ENCODE measurements around the gene INHBC.
A peak's percentile ranks its signal among the peaks of the same experiment; 100 is the strongest.

INHBC gene

DNA sequence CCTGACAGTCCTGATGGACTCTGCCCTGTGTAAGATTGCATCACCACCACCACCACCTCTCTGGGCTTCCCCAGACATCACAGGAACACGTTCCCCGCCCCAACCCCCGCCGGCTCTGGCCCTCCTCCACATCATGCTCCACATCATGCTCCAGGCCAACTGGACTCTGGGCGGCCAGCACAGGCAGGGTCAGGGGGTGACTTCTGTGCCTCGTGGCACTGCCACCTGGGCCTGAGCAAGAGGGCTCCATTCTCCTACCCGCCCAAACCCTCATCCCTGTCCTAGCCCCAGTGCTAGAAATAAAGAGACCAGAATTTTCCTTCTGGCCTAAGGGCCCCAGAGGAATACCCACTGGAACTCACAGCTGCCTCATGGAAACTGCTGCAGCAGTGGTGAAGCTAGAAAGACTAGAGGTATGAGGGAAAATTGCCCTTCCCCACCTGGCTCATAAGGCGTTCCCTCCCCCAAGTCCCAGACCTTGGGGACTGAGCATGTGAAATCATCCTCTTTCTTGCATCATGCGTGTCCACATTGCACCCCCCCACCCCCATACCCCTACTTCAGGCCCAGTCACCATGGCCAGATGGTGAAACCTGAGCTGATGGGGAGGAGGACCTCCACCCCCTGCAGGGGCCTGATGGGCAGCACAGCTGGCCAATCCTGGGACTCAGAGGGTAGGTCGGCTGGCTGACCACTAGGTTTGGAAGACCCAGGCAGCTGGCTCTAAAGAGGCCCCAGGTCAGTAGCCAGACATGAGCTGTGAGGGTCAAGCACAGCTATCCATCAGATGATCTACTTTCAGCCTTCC is 20.2 kb downstream of the INHBC start, which contains the start of gene INHBE:
INHBE (plus strand) TSS at position 742 of the 808 bp plus-strand sequence. CDS start 230 bp downstream, outside the sequence.
- DNase-seq (ENCODE audit: low spot score), result no peak

DNA sequence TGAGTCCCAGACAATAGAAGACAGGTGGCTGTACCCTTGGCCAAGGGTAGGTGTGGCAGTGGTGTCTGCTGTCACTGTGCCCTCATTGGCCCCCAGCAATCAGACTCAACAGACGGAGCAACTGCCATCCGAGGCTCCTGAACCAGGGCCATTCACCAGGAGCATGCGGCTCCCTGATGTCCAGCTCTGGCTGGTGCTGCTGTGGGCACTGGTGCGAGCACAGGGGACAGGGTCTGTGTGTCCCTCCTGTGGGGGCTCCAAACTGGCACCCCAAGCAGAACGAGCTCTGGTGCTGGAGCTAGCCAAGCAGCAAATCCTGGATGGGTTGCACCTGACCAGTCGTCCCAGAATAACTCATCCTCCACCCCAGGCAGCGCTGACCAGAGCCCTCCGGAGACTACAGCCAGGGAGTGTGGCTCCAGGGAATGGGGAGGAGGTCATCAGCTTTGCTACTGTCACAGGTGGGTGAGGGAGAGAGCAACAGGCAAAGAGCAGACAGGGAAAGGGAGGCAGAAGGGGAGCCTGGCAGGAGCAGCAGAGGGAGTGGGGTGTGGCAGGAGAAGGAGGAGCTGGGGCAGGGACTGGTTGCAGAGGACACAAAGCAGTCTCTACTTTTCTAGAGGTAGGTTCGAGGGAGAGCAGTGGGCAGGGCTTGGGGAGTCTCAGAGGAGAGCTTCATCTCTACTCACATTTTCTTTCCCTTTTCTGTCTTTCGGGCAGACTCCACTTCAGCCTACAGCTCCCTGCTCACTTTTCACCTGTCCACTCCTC is 21.0 kb downstream of the INHBC start:
- DNase-seq (ENCODE audit: low spot score), result no peak

DNA sequence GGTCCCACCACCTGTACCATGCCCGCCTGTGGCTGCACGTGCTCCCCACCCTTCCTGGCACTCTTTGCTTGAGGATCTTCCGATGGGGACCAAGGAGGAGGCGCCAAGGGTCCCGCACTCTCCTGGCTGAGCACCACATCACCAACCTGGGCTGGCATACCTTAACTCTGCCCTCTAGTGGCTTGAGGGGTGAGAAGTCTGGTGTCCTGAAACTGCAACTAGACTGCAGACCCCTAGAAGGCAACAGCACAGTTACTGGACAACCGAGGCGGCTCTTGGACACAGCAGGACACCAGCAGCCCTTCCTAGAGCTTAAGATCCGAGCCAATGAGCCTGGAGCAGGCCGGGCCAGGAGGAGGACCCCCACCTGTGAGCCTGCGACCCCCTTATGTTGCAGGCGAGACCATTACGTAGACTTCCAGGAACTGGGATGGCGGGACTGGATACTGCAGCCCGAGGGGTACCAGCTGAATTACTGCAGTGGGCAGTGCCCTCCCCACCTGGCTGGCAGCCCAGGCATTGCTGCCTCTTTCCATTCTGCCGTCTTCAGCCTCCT is 21.6 kb downstream of the INHBC start:
- peak; percentile 55 for DNase-seq (ENCODE audit: low spot score)

DNA sequence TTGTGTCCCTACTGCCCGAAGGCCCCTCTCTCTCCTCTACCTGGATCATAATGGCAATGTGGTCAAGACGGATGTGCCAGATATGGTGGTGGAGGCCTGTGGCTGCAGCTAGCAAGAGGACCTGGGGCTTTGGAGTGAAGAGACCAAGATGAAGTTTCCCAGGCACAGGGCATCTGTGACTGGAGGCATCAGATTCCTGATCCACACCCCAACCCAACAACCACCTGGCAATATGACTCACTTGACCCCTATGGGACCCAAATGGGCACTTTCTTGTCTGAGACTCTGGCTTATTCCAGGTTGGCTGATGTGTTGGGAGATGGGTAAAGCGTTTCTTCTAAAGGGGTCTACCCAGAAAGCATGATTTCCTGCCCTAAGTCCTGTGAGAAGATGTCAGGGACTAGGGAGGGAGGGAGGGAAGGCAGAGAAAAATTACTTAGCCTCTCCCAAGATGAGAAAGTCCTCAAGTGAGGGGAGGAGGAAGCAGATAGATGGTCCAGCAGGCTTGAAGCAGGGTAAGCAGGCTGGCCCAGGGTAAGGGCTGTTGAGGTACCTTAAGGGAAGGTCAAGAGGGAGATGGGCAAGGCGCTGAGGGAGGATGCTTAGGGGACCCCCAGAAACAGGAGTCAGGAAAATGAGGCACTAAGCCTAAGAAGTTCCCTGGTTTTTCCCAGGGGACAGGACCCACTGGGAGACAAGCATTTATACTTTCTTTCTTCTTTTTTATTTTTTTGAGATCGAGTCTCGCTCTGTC is 22.3 kb downstream of the INHBC start:
- DNase-seq (ENCODE audit: low spot score), result no peak

GRCh38 chr12:57458665-57459054 is 24.1 kb downstream of the INHBC start:
- no peak for DNase-seq (ENCODE audit: low spot score)

DNA sequence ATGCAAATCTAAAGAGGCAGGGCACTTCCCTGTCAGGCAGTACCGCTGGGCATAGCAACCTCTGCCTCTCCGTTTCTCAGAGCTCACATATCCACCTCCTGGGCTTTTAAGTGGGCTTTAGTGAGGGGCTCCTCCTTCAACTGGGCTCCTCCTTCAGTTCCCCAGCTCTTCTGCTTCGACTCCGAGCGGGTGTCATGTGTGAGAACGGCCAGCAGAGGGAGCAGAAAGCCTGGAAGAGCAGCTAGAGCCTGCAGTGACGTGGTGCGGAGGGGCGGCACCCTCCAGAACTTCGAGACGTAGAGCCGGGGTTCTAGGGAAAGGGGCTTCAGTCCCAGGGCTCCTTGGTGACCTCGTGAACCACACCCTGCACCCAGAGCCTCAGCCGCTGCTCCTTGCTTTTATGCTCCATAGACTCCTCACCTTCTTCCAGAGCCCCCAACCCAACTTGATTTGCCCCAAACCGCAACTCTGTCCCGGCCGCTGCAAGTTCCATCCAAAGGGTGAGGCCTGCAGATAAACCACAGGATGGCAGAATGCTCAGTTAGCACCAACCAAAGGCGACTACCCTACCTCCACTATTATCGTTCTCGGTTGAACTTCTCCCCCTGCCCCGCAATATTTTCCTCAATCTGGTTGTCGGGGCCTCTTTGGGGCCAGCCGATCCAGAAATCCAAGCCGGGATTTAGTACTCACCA is 24.6 kb downstream of the INHBC start:
- peak; percentile 98 for DNase-seq (ENCODE audit: low spot score)

DNA sequence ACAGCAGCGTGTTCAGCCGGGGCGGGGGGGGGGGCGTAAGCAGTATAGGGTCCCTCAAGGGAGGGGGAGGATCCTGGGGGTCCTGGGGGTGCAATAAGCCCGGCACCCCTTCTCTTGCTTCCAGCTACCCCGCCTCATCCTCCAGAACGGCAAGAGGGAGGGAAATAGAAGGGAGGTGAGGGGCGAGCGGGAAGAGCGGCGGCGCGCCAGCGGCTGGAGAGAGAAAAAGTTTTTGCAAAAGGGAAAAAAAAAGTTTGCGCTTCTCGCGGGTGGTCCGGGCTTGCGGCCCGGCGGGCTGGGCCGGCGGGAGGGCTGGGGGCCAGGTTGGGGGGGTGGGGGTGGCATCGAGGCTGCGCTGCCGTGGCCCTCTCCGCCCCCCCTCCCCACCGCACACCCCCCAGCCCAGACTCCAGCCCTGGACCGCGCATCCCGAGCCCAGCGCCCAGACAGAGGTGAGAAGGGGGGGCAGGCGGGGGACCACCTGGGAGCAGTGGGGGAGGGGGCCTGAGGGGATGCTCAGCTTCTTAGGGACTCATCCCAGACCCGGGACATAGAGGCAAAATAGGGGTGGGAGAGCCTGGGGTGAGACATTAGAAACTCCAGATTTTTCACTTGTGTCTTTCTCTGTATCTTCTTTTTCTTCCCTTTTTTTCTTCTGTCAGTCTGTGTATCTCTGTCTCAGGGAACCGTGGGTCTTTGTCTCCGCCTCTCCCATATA is 25.3 kb downstream of the INHBC start, which contains the start of gene GLI1:
GLI1 (plus strand) TSS at position 36 of the 718 bp plus-strand sequence. CDS start 3,907 bp downstream, outside the sequence.
- DNase-seq (ENCODE audit: low spot score), result no peak

DNA sequence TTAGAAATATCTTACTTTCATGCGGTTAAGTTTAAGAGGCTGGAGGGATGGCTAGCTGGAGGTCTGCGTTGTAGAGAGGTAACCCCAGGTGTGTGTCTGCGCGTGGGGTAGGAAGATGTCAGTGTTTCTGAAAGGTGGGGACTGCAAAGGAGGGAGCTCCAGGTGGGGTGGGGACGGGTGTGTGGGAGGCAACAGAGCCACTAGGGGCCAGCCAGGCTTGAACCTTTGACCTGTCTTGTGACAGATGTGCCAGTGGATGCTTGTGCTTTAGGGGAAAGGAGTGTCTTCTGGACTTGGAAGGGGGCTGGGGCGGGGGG is 25.8 kb downstream of the INHBC start:
- no peak for DNase-seq (ENCODE audit: low spot score)

GRCh38 chr12:57460841-57461275 is 26.3 kb downstream of the INHBC start:
- no peak for DNase-seq (ENCODE audit: low spot score)

- DNase-seq (ENCODE audit: low spot score), result peak; percentile 46
These were observed 26.8 kb downstream of the INHBC start for GRCh38 chr12:57461276-57461916.

DNA sequence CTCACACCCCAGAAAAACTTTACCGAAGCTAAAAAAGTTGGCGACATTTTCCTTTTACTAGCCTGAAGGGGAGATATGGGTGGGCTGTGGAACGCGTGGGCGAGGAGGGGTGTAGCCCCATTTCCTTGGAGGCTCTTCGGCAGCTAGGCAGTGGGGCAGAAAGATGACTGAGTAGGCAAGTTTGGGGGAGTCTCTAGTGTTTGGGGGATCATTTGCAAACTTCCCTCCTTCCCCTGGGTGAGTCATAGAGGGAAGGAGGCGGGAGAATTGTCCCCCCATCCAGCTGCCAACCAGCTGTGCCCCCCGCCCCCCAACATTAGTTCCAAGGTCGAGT is 27.3 kb downstream of the INHBC start:
- DNase-seq (ENCODE audit: low spot score), result peak; percentile 15

- DNase-seq (ENCODE audit: low spot score), result peak; percentile 95
These were observed 27.8 kb downstream of the INHBC start for GRCh38 chr12:57462251-57462911.

GRCh38 chr12:57462912-57463253 is 28.3 kb downstream of the INHBC start:
- no peak for DNase-seq (ENCODE audit: low spot score)

DNA sequence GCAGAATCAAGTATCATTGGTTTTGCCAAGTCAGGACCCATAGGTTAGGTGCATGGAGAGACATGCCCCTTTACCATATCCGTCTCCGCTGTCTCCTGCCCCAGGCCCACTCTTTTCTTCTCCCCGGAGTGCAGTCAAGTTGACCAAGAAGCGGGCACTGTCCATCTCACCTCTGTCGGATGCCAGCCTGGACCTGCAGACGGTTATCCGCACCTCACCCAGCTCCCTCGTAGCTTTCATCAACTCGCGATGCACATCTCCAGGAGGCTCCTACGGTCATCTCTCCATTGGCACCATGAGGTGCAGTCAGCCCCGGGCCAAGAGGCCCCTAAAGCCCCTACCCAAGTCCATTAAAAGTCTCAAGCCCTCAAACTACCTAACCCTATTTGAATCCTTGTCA is 30.0 kb downstream of the INHBC start:
- DNase-seq (ENCODE audit: low spot score), result no peak

GRCh38 chr12:57465030-57465746 is 30.6 kb downstream of the INHBC start:
- DNase-seq (ENCODE audit: low spot score), result no peak

DNA sequence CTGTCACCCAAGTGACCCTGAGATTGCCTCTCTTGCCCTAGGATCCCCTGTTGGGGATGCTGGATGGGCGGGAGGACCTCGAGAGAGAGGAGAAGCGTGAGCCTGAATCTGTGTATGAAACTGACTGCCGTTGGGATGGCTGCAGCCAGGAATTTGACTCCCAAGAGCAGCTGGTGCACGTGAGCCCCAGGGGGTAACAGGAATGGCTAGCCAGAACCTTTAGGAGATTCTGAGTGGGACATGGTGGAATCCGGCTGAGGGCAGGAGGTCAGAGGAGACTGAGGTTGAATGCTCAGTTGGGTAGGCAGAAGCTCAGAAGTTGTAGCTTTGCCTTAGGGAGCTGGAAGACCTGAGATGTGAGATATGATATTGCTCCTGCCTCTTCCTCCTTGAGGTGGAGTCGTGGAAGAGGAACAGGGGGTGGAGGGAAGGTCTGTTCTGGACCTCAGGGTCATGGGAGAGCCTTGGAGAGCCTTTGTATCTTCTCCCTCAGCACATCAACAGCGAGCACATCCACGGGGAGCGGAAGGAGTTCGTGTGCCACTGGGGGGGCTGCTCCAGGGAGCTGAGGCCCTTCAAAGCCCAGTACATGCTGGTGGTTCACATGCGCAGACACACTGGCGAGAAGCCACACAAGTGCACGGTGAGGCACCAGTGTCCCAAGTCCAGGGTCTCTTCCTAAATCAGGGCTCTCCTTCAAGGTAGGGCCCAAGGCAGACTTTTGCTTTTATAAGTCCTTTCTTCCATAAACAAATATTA is 31.3 kb downstream of the INHBC start:
- no peak for DNase-seq (ENCODE audit: low spot score)

GRCh38 chr12:57467212-57467874 is 32.8 kb downstream of the INHBC start:
- DNase-seq (ENCODE audit: low spot score), result no peak

DNA sequence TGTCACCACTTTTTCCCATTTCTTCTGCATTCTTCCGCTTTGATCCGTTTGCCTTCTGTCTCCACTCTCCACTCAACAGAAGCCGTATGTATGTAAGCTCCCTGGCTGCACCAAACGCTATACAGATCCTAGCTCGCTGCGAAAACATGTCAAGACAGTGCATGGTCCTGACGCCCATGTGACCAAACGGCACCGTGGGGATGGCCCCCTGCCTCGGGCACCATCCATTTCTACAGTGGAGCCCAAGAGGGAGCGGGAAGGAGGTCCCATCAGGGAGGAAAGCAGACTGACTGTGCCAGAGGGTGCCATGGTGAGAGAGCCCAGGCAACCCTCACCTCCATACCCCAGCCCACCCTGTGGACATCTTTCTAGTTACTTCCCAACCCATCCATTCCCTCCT is 33.3 kb downstream of the INHBC start:
- no peak for DNase-seq (ENCODE audit: low spot score)

Measured in LoVo (cell line).